ENCODE data around the gene PRKAR1B. TPM values are rescaled to one million over a fixed set of nuclear protein-coding genes. Genes with fewer than 3 reads are reported as not detected.

The PRKAR1B gene
- total RNA-seq, 1 donor from 2014 or later, result 14.7 TPM

GRCh38 chr7:662576-662975, 64.5 kb downstream of the PRKAR1B start:
- Histone ChIP-seq H3K9ac (ENCODE audit: low read length) (no peak overlapping the region), H3K36me3 (ENCODE audit: insufficient read depth, low read length) (no peaks in the 10 kb centered on the region), H2AFZ (ENCODE audit: low read depth, low read length) (no peak overlapping the region), H3K27ac (ENCODE audit: low read depth, low read length) (no peak overlapping the region), H3K79me2 (ENCODE audit: insufficient read depth, low read length) (no peaks in the 10 kb centered on the region), H3K4me3 (ENCODE audit: insufficient read depth, low read depth, low read length) (no peak overlapping the region), H3K27me3 (ENCODE audit: insufficient read depth, low read length) (no peaks in the 10 kb centered on the region), H4K20me1 (ENCODE audit: insufficient read depth, low read length) (no peaks in the 10 kb centered on the region), H3K4me2 (ENCODE audit: low read length) (no peak overlapping the region), H3K9me3 (ENCODE audit: insufficient read depth, low read depth, low read length) (no peaks in the 10 kb centered on the region), H3K4me1 (ENCODE audit: insufficient read depth, low read length) (peaks cover 12% of the 10 kb centered on the region)
- no peak overlapping the region for H3K27ac Mint-ChIP-seq (ENCODE audit: unreplicated experiment)
- no peak overlapping the region for H3K4me3 Mint-ChIP-seq (ENCODE audit: unreplicated experiment)
- no peaks in the 10 kb centered on the region for H3K27me3 Mint-ChIP-seq (ENCODE audit: low read depth, unreplicated experiment)
- H3K9me3 Mint-ChIP-seq (ENCODE audit: unreplicated experiment), result no peaks in the 10 kb centered on the region
- FAIRE-seq, result no peak
- DNase-seq (ENCODE audit: low read depth), result no peak
- H3K4me1 Mint-ChIP-seq (ENCODE audit: low read depth, unreplicated experiment), result no peaks in the 10 kb centered on the region
- TF ChIP-seq CTCF (IDR thresholded peaks at IDR 0.05; ENCODE audit: insufficient read depth, low read depth, low read length), result no peak
- TF ChIP-seq EZH2 (IDR thresholded peaks at IDR 0.05; ENCODE audit: insufficient read depth, low read length), result no peak
- peaks cover 7% of the 10 kb centered on the region for H3K36me3 Mint-ChIP-seq (ENCODE audit: low read depth, unreplicated experiment)

DNA sequence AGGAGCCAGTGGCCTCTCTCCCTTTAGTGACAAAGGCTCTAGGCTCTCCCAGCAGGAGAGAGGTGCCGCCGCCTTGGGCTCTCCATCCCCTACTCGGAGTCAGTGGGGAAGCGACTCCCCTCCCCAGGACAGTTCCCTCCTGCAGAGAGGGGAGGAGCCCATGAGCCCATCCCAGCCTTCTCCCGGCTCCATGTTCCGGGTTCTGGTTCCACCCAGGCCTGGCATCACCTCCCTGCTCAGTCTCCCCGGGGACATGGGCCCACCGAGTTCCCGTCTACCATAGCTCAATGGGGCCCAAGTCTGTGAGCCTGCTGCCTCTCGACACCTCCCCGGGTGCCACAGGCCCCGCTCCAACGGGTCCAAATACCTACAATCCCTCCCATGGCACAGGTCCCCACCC, 67.1 kb downstream of the PRKAR1B start:
- DNase-seq (ENCODE audit: low read depth) (no peak), FAIRE-seq (no peak)
- Histone ChIP-seq H3K9me3 (ENCODE audit: insufficient read depth, low read depth, low read length) (no peaks in the 10 kb centered on the region), H3K4me2 (ENCODE audit: low read length) (no peak overlapping the region), H3K4me3 (ENCODE audit: insufficient read depth, low read depth, low read length) (no peak overlapping the region), H3K36me3 (ENCODE audit: insufficient read depth, low read length) (no peaks in the 10 kb centered on the region), H4K20me1 (ENCODE audit: insufficient read depth, low read length) (no peaks in the 10 kb centered on the region), H3K27me3 (ENCODE audit: insufficient read depth, low read length) (no peaks in the 10 kb centered on the region), H3K4me1 (ENCODE audit: insufficient read depth, low read length) (peaks cover 1% of the 10 kb centered on the region), H3K79me2 (ENCODE audit: insufficient read depth, low read length) (no peaks in the 10 kb centered on the region), H3K9ac (ENCODE audit: low read length) (no peak overlapping the region), H3K27ac (ENCODE audit: low read depth, low read length) (no peak overlapping the region), H2AFZ (ENCODE audit: low read depth, low read length) (no peak overlapping the region)
- Mint-ChIP-seq H3K4me3 (ENCODE audit: unreplicated experiment) (no peak overlapping the region), H3K36me3 (ENCODE audit: low read depth, unreplicated experiment) (peaks cover 7% of the 10 kb centered on the region), H3K9me3 (ENCODE audit: unreplicated experiment) (no peaks in the 10 kb centered on the region), H3K27ac (ENCODE audit: unreplicated experiment) (no peak overlapping the region), H3K4me1 (ENCODE audit: low read depth, unreplicated experiment) (no peaks in the 10 kb centered on the region), H3K27me3 (ENCODE audit: low read depth, unreplicated experiment) (no peaks in the 10 kb centered on the region)
- TF ChIP-seq CTCF (IDR thresholded peaks at IDR 0.05; ENCODE audit: insufficient read depth, low read depth, low read length) (no peak), EZH2 (IDR thresholded peaks at IDR 0.05; ENCODE audit: insufficient read depth, low read length) (no peak)

- Mint-ChIP-seq H3K4me1 (ENCODE audit: low read depth, unreplicated experiment) (no peaks in the 10 kb centered on the region), H3K36me3 (ENCODE audit: low read depth, unreplicated experiment) (peaks cover 7% of the 10 kb centered on the region), H3K9me3 (ENCODE audit: unreplicated experiment) (no peaks in the 10 kb centered on the region), H3K4me3 (ENCODE audit: unreplicated experiment) (no peak overlapping the region), H3K27ac (ENCODE audit: unreplicated experiment) (no peak overlapping the region), H3K27me3 (ENCODE audit: low read depth, unreplicated experiment) (no peaks in the 10 kb centered on the region)
- no peak overlapping the region for H3K27ac ChIP-seq (ENCODE audit: low read depth, low read length)
- FAIRE-seq (no peak), DNase-seq (ENCODE audit: low read depth) (no peak)
- H3K4me3 ChIP-seq (ENCODE audit: insufficient read depth, low read depth, low read length), result no peak overlapping the region
- no peaks in the 10 kb centered on the region for H3K27me3 ChIP-seq (ENCODE audit: insufficient read depth, low read length)
- TF ChIP-seq EZH2 (IDR thresholded peaks at IDR 0.05; ENCODE audit: insufficient read depth, low read length) (no peak), CTCF (IDR thresholded peaks at IDR 0.05; ENCODE audit: insufficient read depth, low read depth, low read length) (no peak)
- no peaks in the 10 kb centered on the region for H4K20me1 ChIP-seq (ENCODE audit: insufficient read depth, low read length)
- H3K9me3 ChIP-seq (ENCODE audit: insufficient read depth, low read depth, low read length), result peaks cover 3% of the 10 kb centered on the region
- no peak overlapping the region for H2AFZ ChIP-seq (ENCODE audit: low read depth, low read length)
- H3K4me2 ChIP-seq (ENCODE audit: low read length), result no peak overlapping the region
- no peak overlapping the region for H3K9ac ChIP-seq (ENCODE audit: low read length)
- no peaks in the 10 kb centered on the region for H3K79me2 ChIP-seq (ENCODE audit: insufficient read depth, low read length)
- no peaks in the 10 kb centered on the region for H3K4me1 ChIP-seq (ENCODE audit: insufficient read depth, low read length)
- no peaks in the 10 kb centered on the region for H3K36me3 ChIP-seq (ENCODE audit: insufficient read depth, low read length)
Measured at GRCh38 chr7:659306-659847, 67.7 kb downstream of the PRKAR1B start.

Data from astrocyte (in vitro differentiated cells and primary cell).